ENCODE measurements around the gene THAP7. TPM values are rescaled to one million over a fixed set of nuclear protein-coding genes. Genes with fewer than 3 reads are reported as not detected.

The THAP7 gene
- total RNA-seq, 4 donors from 2014 or later = 33.2 to 42.4 (median 39.1) TPM

DNA sequence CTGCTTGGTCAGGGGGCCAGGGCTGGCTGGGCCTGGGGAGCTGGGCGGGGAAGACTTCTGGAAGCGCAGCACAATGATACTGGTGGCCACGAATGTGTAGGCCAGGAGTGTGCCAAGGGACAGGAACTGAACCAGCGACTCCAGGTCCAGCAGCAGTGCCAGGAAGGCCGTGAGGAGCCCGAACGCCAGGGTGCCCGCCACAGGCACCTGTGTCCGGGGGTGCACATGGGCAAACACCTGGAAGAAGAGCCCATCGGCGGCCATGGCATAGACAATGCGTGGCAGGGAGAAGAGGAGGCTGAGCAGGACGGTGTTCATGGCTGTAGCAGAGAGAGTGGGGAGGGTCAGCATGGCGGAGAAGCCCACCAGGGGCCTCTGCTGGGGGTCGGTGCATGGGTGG is 28.1 kb upstream of the THAP7 start:
- Histone ChIP-seq H3K9me3 (no peaks in the 10 kb centered on the region), H3K27ac (replicated peaks in 1 of 4) (no peak overlapping the region), H3K36me3 (no peaks in the 10 kb centered on the region), H3K4me1 (peaks cover 10 to 21% (median 17%) of the 10 kb centered on the region in 4 donors), H3K27me3 (peaks cover 0 to 56% (median 0%) of the 10 kb centered on the region in 4 donors), H3K4me3 (no peak overlapping the region)
- intact Hi-C loops (cut with DNase I) = no loop called here
- WGBS = 93% methylated on average over 15 of the region's 15 CpGs
- DNase-seq (ENCODE audit: extremely low spot score) = no peak
- TF ChIP-seq EP300 (IDR thresholded peaks at IDR 0.05) (no peak), POLR2A (IDR thresholded peaks at IDR 0.05; ENCODE audit: low read depth) (no peak), POLR2AphosphoS5 (IDR thresholded peaks at IDR 0.05) (no peak)
- TF ChIP-seq, protein P1, sequence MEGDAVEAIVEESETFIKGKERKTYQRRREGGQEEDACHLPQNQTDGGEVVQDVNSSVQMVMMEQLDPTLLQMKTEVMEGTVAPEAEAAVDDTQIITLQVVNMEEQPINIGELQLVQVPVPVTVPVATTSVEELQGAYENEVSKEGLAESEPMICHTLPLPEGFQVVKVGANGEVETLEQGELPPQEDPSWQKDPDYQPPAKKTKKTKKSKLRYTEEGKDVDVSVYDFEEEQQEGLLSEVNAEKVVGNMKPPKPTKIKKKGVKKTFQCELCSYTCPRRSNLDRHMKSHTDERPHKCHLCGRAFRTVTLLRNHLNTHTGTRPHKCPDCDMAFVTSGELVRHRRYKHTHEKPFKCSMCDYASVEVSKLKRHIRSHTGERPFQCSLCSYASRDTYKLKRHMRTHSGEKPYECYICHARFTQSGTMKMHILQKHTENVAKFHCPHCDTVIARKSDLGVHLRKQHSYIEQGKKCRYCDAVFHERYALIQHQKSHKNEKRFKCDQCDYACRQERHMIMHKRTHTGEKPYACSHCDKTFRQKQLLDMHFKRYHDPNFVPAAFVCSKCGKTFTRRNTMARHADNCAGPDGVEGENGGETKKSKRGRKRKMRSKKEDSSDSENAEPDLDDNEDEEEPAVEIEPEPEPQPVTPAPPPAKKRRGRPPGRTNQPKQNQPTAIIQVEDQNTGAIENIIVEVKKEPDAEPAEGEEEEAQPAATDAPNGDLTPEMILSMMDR (IDR thresholded peaks at IDR 0.05) = no peak

DNA sequence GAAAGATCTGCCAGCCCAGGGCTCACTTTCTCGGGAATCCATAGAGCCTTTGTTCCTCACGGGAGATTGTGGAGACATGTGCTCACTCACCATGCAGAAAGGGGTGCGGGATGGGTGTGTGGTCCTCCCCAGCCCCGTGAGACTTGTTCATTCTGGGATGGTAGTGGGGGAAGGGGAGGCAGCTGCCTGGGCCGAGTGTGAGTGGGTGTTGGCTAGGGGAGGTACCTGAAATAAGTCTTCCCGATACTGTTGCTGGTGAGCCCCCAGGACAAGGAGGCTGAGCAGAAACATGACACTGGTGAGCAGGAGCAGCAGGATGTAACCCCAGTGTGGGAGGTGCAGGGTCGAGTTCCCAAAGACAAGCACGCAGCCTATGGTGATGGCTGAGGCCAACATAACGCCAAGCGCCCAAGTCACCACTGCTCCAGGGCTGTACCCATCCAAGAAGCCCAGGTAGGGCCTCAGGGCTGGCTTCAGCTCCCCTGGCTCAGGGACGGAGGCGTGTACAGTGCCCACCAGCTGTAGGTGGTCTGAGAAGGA is 27.6 kb upstream of the THAP7 start:
- H3K9me3 ChIP-seq = no peaks in the 10 kb centered on the region
- intact Hi-C loops (cut with DNase I) = no loop called here
- TF ChIP-seq, protein P1 (IDR thresholded peaks at IDR 0.05) = no peak
- TF ChIP-seq POLR2A (IDR thresholded peaks at IDR 0.05; ENCODE audit: low read depth) (no peak), EP300 (IDR thresholded peaks at IDR 0.05) (no peak), POLR2AphosphoS5 (IDR thresholded peaks at IDR 0.05) (no peak)
- peaks cover 10 to 21% (median 17%) of the 10 kb centered on the region in 4 donors for H3K4me1 ChIP-seq
- WGBS = 79% methylated on average over 11 of the region's 12 CpGs
- no peak for DNase-seq (ENCODE audit: extremely low spot score)
- H3K4me3 ChIP-seq = no peak overlapping the region
- no peaks in the 10 kb centered on the region for H3K36me3 ChIP-seq
- peaks cover 0 to 56% (median 0%) of the 10 kb centered on the region in 4 donors for H3K27me3 ChIP-seq
- no peak overlapping the region for H3K27ac ChIP-seq (replicated peaks in 1 of 4)

DNA sequence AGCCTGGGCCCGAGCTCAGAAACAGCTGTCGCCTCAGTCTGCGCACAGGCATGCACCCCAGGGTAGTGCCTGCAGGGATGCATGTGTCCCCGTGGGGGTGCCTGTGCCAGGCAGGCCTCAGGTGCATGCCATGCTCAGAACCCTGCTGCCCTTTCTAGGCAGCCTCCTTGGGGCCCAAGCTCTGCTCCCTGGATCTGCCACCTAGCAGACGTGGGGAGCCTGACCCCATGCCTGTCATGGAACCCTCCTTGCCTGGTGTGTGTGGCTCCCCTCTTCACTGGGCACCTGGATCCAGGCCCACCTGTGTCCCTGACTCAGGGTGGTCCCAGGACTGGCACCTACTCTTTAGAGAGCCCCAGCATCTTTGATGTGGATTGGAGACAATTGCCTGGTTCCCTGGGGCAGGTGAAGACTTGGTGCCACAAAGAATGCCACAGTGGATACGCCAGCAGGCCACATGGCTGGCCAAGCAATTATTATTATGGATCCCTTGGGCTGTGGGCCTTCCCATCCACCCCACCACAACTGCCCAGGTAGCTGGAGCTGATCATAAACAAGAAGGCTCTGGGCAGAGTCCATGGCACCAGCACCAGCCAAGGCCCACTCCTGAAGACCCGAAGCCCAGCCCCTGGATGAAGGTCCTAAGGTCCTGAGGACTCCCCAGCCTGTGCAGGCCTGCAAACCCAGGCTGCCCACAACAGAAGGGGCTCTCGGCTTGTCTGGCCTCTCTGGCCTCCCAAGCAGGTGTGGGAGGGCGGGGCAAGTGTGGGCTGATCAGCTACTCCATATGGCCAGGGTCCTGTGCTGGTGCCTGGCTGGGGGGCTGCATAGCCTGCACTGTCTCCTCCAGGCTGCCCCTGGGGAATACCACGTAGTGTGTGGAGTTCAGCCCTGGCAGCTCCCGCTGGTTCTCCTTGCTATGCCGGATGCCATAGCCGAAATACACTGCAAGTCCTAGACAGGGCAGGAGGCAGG is 26.6 kb upstream of the THAP7 start:
- H3K4me3 ChIP-seq = no peak overlapping the region
- no peaks in the 10 kb centered on the region for H3K36me3 ChIP-seq
- WGBS = 71% methylated on average over 2 of the region's 13 CpGs
- intact Hi-C loops (cut with DNase I) = no loop called here
- no peaks in the 10 kb centered on the region for H3K9me3 ChIP-seq
- peaks cover 0 to 56% (median 0%) of the 10 kb centered on the region in 4 donors for H3K27me3 ChIP-seq
- TF ChIP-seq POLR2AphosphoS5 (IDR thresholded peaks at IDR 0.05) (no peak), POLR2A (IDR thresholded peaks at IDR 0.05; ENCODE audit: low read depth) (no peak), EP300 (IDR thresholded peaks at IDR 0.05) (no peak)
- TF ChIP-seq, protein P1 (IDR thresholded peaks at IDR 0.05) = no peak
- H3K27ac ChIP-seq (replicated peaks in 1 of 4) = no peak overlapping the region
- H3K4me1 ChIP-seq = peaks cover 10 to 21% (median 17%) of the 10 kb centered on the region in 4 donors
- DNase-seq (ENCODE audit: extremely low spot score) = no peak

DNA sequence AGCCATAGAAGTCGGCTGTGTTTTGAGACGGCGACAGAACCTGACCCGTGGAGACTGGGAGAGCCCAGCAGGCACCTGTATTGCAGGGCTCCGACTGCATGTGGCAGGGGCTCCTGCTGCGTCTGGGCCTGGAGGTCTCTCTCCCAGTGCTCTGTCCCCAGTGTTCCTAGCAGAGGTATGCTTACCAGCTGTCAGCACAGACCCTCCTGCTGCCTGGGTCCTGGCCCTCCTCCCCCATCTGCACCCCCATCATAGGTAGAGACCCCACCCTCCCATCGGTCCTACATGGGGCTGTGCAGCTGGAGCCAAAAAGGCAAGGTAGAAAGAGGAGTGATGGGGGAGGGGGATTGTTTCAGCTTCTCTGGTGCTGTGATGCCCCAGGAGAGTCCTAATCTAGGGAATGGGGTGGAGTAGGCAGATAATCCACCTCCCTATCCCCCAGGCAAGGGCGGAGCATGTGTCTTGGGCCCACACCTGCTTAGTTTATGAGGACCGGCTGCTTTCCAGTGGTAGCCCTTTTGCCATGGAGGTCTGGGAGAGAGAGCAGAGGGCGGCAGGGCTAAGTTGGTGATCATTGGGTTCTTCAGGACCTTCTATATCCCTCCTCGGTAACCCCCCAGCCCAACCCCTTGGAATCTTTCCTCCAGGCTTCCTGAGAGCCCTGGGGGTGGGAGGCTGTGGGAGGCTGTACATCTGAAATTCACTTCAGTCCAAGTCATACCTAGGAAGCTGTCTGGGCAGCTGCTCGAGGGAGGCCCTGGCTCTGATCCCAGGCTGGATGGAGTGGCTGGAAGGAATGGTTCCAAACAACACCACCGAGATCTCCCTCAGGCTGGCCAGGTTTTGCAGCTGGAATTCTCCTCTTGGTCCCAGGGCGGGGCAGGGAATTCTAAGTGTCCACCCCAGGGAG is 25.1 kb upstream of the THAP7 start:
- H3K4me1 ChIP-seq = peaks cover 4 to 13% (median 9%) of the 10 kb centered on the region in 4 donors
- 62% methylated on average over 6 of the region's 14 CpGs for WGBS
- H3K27ac ChIP-seq (replicated peaks in 1 of 4) = no peak overlapping the region
- TF ChIP-seq EP300 (IDR thresholded peaks at IDR 0.05) = no peak
- TF ChIP-seq, protein P1 (IDR thresholded peaks at IDR 0.05) = no peak
- no peak for TF ChIP-seq POLR2AphosphoS5 (IDR thresholded peaks at IDR 0.05)
- no peak for TF ChIP-seq POLR2A (IDR thresholded peaks at IDR 0.05; ENCODE audit: low read depth)
- H3K4me3 ChIP-seq = no peak overlapping the region
- DNase-seq (ENCODE audit: extremely low spot score) = no peak
- intact Hi-C loops (cut with DNase I) = no loop called here
- peaks cover 0 to 42% (median 0%) of the 10 kb centered on the region in 4 donors for H3K27me3 ChIP-seq
- no peaks in the 10 kb centered on the region for H3K9me3 ChIP-seq
- no peaks in the 10 kb centered on the region for H3K36me3 ChIP-seq

All from esophagus muscularis mucosa (tissue), 4 donors.